ENCODE measurements around the gene RASGRP2.

DNA sequence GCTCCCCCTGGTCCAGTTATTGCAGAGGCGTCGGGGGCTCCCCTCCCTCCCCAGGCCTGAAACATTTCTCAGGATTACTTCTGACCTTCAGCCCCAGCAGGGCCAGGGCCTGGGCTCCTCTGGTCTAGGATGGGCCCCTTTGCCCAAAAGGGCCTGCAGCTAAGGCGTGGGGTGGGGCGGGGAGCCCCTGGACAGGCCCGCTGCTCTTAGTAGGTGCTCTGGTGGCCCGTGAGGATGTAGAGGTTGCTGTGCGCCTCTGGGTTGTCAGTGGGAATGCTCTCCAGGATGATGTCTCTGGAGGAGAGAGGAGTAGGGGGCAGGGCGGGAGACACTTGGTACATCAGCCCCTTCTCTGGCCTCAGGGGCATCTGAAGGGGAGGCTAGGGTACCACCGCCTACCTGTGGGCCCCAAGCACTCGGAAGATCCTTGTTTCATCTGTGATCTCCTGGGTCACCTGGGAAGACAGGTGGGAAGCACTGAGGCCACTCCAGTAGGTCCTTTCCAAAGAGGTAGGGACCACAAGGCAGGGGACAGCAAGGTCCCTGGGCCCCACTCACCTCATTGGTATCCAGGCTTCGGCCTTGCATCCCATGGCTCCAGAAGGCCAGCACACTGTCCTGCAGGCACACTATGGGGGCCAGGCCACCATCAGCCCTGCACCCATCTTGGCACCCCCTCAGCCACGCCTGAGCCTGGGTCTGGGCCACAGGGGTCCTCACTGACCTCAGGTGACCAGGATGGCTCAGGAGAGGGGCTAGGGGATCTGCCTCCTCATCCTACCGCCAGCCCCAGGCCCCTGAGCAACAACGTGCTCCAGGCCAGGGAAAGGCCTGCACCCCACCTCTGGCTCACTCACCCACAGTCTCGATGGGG is 45.6 kb upstream of the RASGRP2 start:
- TF ChIP-seq CTCF (conservative IDR thresholded peaks at IDR 0.05 in 1 of 2, IDR thresholded peaks at IDR 0.05 in 1 of 2; ENCODE audit: low read depth in 1 of 2, low read length in 2 of 2): no peak
- TF ChIP-seq EZH2 (IDR thresholded peaks at IDR 0.05; ENCODE audit: low read length, missing control alignments): no peak
